Amygdala (tissue), 56 donors: ENCODE results near the gene TPST1.

Experiments used
- DNase-seq, 56 donors: peaks; one replicate each; lab custom pipeline; 2025; lab: John Stamatoyannopoulos, UW

TPST1 gene

DNA sequence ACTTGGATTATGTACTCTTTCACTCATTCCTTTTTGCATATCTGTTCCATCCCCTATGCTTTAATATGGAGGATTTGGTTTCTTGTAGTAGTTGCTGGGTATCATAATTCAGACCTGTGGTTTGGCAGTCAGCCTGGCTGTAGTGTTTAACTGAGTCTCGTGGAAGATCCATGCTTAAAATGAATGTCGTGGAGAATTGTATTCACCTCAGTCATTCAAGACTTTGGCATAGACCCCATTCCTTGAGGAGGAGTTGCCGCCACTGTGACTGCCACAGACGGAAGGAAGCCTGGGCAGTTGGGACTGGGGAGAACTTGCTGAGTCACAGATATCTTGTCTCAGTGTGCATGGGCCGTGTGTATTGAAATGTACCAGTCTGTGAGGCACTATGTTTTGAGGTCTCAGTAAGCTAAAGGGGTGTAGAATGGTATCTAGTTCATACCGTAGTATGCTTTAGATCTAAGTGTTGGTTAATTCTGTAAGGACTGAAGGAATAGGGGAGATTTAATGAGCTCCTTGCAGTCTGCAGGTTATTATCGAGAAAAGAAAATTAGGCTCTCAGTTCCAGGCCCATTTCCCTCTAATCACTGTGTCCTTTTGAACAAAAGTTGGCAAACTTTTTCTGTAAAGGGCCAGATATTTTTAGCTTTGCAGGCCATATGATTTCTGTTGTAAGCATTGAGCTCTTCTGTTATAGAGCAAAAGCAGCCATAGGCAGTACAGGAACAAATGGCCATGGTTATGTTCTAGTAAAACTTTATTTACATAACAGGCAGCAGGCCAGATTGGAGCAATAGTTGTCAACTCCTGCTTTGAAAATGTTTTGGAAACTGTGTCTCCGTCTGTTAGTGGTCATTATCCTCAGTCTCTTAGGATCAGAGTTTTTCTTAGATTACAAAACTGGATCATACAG is 76.8 kb downstream of the TPST1 start:
- peak in 10 of 56 donors; percentile 0 to 19 (median 4) for DNase-seq

DNA sequence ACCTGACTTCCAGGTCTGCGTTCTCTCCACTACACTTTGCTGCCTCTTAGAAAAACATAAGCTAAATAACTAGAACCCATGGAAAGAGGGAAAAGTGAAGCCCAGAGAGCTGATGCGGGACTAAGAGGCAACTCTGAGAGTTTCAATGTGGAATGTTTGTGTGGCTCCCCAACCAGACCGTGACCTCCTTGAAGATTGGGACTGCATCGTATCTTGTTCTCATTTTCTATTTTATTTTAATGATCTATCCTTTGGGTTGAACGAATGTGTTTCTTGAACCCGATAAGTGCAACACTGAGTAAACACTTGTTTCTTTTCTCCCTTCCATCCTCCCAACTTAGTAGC is 77.4 kb downstream of the TPST1 start:
- DNase-seq = no peak

DNA sequence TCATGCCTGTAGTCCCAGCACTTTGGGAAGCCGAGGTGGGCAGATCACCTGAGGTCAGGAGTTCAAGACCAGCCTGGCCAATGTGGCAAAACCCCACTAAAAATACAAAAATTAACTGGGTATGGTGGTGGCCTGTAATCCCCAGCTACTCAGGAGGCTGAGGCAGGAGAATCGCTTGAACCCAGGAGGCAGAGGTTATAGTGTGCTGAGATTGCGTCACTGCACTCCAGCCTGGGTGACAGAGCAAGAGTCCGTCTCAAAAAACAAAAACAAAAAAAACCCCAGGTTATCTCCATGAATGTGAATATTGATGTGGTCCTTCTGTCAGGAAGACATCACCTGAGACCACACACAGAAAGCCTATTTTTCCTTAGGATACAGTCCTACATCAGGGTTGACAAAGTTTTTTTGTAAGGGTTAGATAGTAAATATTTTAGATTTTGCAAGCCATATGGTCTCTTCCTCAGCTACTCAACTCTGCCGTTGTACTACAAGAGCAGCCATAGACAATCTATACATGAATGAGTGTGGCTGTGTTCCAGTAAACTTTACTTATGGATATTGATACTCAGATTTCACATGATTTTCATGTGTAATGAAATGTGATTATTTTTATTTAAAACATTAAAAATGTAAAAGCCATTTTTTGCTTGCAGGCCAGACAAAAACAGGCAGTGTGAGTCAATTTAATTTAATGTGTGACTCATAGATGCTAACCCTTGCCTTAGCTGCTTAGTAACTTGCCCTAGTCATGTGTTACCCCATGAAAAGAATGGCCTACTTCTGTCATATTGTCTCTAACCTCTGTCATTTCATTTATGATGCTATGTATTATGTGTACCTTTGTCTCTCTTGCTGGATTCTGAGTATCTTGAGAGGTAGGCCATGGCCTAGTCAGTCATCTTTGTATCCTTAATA is 78.1 kb downstream of the TPST1 start:
- no peak for DNase-seq

DNA sequence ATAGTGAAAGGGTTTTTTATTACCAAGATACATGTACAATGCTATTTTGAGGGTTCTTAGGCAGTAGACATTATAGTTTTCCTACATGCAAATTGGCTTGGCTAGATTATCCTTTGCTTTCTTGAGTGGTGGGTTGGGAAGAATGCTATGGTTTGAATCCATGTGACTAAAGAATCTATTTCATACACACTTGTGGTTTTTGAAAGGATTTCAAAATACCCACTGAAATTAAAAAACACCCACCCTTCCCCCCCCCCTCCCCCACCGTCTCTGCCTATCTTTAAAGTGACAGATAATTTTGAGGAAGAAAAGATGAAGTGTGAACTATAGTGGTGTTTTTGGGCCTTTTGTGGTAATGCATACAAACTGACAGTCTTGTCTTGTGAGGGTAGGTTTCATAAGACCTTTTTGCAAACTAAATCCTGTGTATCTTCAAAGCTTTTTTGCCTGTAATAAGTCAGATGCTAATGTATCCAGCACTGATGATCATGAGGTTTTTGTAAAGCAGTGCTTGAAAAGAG is 90.9 kb downstream of the TPST1 start:
- no peak for DNase-seq

DNA sequence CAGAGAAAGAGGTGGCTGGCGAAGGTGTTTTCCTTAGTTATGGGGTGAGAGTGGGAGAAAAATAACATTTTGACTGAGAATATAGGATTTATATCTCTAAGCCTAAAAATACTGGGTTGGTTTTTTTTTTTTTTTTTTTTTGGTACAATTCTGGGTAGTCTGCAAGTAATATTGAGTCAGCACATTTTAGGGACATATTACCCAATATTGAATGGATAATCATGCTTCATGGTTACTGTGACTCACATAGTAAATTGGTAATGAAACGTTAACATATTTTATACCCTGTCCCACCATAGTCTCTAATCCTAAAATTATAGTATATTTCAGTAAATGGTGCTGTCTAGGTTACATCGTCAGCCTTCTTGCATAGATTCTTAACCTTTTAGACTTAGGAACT is 91.4 kb downstream of the TPST1 start:
- no peak for DNase-seq

DNA sequence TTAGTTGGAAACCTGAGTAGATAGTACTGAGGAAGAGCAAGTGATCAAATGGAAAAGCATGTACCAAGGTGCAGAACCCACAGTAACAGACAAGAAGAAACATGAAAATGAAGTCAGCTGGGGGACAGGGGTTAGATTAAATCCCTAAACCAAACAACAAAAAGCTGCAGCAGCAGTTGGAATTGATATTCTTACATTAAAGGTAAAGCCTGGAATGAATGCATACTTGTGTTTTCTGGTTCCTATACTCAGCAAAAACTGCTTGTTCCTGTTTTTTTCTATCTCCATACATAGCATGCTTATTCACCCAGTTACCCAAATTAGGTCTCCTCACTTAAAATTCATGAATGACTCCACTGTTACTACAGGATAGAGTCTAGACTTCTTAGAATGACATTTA is 92.4 kb downstream of the TPST1 start:
- no peak for DNase-seq

DNA sequence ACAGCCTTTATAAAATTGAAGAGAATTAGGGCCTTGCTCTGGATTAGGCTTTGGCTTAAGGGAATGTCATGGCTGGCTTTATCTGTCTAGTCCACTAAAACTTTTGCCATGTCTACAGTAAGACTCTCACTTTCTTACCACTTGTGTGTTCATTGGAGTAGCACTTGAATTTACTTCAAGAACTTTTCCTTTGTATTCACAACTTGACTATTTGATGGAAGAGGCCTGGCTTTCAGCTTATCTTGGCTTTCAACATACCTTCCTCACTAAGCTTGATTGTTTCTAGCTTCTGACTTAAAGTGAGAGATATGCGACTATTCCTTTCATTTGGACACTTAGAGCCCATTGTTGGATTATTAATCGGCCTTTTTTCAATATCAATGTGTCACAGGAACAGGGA is 96.1 kb downstream of the TPST1 start:
- no peak for DNase-seq

DNA sequence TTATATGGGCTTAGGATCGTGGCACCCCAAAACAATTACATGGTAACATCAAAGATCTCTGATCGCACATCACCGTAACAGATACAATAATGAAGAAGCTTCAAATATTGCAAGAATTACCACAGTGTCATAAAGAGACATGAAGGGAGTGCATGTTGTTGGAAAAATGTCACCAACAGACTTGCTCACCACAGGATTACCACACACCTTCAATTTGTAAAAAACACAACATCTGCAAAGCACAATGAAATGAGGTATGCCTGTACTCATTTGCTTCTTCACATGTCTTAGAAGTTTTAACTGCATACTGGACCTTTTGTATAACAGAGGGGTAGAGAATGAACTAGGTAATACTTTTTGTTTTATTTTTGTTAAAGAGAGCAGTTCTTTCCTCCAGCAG is 96.6 kb downstream of the TPST1 start:
- no peak for DNase-seq

DNA sequence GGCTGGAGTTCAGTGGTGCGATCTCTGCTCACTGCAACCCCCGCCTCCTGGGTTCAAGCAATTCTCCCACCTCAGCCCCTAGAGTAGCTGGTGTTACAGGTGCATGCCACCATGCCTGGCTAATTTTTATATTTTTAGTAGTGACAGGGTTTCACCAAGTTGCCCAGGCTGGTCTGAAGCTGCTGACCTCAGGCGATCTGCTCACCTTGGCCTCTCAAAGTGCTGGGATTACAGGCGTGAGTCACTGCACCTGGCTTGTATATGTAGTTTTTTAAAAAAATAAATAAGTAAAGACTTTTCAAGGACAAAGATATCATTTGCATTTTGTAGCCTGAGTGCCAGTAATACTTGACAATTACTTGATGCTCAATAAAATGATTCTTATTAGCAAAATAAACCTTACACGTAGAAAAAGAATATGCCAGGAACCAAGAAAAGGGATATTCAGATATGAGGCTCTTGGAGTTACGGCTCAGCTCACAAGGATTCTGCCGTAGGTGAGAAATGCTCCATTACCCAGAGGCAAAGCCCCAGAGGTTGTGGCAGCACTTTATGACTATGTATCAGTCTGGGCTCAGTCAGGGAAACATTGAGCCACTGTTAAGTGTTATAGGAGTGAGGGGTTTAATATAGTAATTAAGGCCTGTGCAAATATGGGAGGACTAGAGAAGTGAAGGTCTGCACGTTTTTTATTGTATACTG is 98.5 kb downstream of the TPST1 start:
- no peak for DNase-seq

DNA sequence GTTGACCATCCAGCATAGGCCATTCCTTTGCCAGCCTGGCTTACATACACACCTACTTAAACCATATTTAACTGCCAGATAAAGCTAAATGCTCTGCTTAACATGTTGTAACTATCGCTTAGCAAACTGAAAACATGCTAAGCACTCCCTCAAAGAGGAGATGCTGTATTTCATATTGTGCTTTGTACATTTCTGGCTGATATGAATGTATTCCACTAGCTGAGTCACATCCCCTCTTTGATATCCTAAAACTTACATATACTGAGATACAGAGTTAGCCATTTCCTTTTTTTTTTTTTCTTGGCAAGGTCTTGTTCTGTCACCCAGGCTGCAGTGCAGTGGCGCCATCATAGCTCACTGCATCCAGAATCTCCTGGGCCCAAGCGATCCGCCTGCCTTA is 99.4 kb downstream of the TPST1 start:
- DNase-seq = no peak

DNA sequence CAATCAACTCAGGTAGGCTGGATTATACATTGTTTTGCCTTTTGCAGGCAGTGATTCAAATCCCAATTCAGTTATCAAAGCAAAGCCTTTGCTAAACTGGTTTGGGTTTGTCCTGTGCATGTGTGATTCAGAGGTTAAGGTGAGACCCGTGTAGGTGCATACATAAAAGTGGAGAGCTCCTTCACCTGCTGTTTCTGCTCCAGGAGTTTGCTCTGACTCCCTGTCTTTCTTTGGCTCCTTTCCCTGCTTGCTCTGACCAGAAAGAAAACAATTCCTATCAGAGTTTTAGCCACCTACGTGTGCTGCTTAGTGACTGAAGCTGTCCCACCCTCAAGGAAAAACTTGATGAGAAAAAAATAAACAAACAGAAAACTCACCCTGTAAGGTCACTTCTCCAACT is 101.1 kb downstream of the TPST1 start:
- DNase-seq = no peak

DNA sequence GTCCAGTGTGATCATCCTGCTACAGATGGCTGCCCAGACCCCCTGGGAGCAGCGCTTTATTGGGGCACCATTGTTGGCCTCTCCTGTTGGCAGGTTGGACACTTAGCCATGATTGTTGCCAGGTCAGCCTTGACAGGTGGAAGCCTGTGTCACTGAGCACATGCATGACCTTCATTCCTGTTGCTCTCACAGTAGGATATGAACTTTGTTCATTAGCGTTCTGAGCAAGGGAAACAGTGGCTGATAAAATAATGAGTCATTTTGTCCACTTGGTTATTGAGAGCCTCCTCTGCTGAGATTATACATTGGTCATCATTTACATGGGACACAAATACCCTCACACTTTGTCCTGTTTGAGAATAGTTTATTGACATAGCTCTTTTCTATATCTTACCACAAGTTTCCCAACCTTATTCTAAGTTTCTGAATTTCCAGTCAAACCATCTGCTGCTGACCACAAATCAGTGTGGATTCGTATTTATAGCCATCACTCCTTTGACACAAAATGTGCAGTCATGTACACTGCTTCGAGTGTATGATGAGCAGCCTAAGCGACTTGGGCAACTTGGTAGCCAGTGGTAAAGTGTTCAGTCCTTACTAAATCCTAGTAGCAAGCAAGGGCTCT is 102.6 kb downstream of the TPST1 start:
- DNase-seq = no peak

DNA sequence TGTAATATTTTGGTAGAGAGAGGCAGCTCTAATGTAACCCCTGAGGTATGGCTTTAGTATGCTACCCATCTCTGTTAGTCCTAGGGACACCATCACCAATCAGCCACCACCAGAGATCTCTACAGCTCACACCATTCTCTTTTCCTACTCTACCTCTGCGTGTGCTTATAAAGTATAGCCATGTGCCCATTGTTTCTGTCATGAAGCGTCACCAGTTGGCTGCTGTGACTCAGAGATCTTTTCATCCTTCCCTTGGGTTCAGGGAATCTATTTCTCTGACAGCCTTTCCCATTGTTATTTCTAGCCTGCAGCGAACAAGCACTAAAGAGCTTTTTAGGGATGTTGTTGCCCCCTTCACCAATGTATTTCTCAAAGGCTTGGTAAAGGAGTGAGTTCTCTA is 103.3 kb downstream of the TPST1 start:
- DNase-seq = no peak

DNA sequence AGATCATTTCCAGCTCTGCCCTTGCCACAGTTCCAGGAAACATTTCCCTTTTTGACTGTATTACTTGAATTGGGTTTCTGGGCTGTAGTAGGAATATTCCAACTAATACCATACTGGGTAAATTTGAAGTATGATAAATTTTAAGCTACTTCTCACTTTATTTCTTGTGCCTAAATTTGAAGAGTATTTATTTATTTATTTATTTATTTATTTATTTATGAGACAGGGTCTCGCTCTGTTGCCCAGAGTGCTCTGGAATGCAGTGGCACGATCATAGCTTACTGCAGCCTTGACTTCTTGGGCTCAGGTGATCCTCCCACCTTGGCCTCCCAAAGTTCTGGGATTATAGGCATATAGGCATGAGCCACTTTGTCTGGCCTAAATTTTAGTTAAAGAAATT is 105.5 kb downstream of the TPST1 start:
- DNase-seq = no peak

DNA sequence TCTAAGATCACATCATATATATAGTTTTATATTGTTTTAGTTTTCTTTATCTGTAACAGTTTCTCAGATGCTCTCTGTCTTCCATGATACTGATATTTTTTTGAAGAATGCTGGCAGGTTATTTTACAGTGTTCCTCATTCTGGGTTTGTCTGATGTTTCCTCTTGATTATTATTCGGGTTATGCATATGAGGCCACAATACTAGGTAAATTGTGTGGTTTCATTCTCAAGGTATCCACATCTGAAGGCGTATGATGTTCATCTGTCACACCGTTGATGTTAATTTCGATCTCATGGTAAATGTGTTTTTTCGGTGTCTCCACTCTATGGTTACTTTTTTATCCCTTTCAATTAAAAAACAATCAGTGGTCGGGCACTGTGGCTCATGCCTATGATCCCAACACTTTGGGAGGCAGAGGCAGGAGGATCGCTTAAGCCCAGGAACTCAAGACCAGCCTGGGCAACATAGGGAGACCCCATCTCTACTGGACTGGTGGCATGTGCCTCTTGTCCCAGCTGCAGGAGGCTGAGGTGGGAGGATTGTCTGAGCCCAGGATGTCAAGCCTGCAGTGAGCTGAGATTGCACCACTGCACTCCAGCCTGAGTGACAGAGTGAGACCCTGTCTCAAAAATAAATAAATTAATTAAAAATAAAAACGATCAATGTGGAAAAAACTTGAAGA is 108.9 kb downstream of the TPST1 start:
- no peak for DNase-seq

DNA sequence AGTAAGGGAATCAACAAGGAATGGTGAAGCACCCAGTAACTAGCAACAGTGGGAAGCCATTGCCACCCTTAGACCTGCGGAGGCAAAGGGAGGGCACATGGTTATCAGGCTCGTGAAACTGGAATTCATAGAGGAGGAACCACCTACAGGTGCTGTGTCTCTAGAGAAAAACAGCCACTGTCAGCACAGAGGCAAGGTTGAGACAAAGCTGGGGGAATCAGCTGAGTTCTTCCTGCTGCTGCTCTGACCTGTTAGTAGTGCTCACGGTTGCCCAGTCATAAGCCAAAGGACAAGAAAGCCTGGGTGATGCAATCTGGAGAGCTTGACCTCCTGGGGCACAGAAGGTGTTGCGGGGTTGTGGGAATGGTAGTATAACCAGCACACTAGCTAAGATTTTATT is 110.1 kb downstream of the TPST1 start:
- no peak for DNase-seq

DNA sequence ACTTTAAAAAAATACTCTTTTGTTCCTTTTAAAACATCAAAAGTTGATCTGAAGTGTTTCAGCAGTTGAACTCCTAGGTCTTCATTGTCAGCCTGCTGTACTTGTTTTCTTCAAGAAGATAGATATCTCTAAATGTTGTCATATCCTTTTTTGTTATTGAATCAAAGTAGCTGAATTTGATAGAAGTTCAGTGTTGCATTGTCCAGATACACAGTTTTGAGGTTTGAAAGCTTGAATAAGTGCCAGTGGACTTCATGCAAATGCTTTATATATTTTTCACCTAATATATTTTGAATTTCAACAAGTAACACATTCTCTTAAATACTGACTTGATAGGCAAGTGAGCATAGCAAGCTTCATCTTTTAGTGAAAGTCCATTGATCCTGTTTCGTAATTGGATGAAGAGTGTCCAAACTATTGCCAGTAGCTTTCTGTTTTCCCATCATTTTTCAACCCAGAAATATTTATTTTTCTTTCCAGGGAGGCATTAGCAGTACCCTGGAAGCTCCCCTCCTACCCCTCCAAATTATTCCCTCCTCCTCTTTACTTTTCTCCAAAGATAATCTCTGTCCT is 114.4 kb downstream of the TPST1 start:
- DNase-seq = no peak

DNA sequence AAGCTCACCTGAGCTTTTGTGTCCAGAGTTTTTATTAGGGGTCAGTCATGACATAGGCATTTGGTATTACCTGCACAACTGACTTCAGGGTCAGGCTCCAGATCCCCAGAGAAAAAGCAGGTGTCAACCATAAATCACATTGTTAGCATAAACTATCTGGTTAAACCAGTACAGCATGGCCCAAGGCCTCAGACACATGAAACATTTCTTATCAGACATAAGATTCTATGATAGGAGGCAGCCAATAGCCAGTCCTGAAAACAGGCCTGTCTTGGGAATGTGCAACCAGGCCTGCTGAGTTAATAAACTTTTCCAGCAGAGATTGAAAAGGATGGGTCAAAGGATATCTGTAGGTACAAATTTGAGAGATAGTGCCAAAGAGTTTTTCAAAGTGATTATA is 116.1 kb downstream of the TPST1 start:
- no peak for DNase-seq

DNA sequence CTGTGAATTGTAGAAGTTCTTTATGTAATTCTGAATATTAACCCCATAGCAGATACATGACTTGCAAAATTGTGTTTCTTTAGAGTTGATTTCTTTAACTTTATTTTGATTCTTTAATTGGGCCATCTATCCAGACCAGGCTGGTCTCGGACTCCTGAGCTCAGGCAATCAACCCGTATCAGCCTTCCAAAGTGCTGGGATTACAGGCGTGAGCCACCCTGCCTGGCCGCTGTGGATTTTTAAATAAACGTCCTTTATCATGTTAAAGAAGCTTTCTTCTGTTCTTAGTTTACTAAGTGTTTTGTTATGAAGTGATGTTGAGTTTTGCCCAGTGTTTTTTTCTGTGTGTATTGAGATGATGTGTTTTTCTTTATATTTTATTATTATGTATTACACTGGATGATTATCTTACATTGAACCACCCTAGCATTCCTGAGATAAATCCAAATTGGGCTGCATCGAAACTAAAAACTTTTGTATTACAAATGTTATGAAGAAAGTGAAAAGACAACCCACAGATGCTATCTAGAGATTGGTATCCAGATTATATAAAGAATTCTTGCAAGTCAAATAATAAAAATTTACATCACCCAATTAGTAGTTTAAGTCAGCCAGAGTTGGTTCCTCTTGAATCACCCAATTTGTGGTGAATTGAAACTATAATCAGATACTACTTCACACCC is 118.1 kb downstream of the TPST1 start:
- no peak for DNase-seq
